Measurements from ENCODE around the gene STOM.
"Not testable (repeated sequence)": the region's sequence is repeated elsewhere in the genome, so short reads cannot be mapped to it uniquely, and the experiment has no call there.

The STOM gene

DNA sequence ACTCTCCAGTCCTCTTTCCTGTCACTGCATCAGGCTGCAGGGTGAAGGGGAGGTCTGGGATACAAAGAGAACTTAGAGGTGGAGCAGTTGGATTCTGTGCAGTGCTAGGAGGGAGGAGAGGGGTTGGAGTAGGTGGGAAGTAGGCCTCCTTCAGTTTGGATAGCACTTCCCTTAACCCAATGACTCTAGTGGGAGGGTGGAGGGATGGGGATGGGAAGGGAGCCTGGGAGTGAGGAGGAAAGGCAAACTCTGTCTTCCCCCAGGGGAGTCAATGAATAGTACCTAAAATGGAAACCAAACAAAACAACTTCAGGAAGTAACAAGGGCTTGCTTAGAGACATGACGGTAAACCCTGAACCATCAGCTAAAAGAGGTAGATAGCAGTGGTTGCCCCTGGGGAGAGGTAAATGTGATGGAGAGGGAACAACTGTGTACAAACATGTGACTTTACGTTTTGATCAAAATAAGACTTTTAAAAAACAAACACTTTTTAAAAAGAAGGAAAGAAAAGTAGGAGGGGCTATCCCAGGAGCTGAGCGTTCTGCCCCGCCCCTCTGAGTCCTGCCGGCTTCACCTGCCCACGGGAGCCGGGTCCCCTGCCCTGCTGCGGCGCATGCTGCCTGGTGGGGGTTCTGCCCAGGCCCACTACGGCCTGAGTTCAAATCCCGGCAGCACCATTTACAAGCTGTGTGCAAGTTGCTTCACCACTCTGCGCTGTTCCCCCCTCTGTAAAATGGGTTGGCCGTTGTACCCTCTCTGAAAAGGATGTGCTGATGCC, 71.2 kb downstream of the STOM start:
- DNase-seq: no peak

DNA sequence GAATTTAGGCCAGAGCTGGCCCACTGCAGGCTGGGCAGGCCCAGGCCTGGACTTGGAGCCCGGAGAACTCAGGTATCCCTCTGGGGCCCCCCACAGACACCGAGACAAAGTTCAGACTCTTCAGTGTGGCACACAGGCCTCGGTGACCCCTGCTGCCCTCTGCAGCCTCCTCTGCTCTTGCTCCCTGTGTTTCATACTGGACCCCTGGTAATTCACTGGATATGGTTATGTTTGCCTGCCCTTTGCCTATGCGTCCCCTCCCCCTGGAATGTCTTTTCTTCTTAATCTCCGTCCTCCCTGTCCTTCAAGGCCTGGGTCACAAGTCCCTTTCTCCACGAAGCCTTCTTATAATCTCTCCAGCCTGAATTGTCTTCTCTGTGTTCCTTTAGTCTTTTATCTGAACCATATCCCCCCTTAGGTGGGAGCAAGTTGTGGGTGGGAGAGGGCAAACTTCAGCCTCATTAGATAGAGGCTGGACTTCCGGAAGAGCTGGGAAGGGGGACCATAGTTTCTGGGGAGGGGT, 72.0 kb downstream of the STOM start:
- no peak for DNase-seq

DNA sequence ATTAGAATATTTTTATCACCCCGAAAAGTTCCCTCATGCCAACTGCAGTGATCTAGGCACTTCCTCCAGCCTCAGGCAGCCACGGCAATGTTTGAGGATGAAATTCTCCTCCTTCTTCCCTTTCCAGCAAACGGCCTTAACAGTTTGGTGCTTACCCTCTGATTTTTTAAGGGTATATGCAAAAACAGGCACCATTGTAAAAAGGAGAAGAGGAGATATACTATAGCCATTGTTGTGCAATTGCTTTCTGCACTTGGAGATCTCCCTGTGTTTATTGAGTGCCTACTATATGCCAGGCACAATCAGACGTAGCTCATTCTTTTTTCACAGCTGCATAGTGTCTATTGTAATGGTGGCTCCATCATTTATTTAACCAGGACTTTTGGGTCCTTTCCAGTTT, 72.7 kb downstream of the STOM start:
- no peak for DNase-seq

DNA sequence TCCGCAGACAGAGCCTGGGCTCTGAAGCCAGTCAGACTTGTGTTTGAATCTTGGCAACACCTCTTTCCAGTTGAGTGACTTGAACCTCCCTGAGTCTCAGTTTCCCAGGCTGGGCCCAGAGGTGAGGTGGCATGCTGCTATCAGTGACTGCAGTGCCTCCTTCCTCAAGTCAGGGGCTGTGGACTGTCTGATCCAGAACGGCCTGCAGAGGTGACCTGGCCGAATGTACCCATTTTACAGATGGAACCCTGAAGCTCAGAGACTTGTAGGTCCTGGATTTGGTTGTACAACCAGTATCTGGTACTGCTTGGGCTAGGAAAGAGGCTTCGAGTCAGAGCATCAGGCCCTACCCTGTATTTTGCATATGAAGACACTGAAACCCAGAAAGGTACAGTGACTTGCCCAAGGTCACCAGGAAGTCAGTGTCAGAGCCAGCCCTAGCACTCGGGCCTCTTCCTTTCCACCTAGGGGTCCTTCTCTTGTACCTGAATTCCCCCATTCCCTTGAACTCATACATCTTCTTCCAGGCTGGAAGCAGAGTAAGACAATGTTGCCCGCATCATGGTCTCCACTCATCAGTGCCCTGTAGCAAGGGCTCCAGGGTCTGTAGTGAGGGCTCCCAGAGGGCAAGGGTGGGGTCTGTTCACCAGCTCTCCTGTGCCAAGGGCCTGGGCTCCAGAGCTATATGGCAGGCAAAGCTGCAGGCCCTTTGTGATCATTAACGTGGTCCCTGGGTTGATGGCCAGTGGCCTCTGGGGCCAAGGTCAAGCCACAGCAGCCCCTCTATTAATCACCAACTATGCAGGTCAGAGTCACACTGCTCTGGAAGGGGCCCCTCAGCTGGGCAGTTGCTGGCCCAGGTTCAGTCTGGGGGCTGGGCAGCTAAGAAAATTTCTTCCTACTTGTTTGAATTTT, 73.6 kb downstream of the STOM start:
- no peak for DNase-seq

GRCh38 chr9:121295662-121296191, 74.3 kb downstream of the STOM start:
- DNase-seq: no peak

DNA sequence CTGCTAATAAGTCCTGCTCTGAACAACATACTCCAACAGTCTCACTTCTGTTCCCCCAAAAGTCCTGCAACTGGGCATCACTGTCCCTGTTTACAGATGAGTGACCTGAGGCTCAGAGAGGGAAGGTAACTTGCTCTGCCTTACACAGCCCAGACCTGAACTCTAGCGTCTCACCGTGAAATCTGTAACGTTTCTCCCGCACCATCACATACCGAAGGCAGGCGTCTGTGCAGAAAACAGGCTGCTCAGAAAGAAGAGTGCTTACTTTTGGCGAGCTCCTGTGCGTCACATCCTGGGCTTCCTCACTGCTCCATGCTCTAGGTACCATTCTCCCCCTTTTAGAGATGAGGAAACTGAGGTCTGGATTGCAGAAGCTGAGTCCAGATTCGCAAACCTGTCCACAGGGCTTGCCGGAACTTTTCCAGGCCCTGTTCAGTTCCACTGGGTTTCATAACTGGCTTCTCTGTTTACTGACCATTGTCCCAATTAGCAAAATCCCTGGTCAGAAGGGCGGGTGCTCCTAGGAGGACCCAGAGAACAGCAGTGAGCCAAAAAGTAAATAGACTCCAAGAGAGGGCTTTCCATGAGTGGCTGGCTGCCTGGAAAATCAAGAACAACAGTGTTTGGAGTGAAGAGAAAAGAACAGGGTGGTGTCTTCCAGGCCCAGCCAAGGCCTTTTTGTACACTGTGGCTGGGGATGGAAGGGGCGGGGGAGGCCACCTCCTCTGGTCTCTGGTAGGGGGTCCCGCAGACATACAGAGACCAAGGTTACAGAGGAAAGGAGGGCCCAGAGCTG, 75.0 kb downstream of the STOM start:
- no peak for DNase-seq

- no peak for DNase-seq
Measured at GRCh38 chr9:121294151-121294743, 75.8 kb downstream of the STOM start.

DNA sequence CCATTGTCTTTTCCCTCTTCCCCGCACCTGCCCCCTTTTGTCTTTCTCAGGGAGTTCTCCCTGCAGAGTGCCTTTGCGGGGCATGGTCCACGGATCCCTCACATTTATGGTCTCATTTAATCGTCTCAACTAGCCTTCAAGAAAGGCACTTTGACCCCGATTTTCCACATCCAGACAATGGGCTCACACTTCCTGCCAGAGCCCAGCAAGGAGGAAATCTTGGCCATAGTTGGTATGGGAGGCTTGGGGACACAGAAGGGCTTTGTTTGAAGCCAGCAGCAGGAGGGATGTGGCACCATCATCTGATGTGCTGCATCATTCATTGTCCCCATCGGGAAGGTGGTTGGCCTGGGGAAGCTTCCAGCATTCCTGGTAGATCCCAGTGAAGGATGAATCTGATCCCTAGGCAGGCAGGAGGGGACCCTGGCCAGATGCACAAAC, 77.2 kb downstream of the STOM start:
- no peak for DNase-seq

GRCh38 chr9:121292051-121292450, 78.0 kb downstream of the STOM start:
- DNase-seq: no peak

DNA sequence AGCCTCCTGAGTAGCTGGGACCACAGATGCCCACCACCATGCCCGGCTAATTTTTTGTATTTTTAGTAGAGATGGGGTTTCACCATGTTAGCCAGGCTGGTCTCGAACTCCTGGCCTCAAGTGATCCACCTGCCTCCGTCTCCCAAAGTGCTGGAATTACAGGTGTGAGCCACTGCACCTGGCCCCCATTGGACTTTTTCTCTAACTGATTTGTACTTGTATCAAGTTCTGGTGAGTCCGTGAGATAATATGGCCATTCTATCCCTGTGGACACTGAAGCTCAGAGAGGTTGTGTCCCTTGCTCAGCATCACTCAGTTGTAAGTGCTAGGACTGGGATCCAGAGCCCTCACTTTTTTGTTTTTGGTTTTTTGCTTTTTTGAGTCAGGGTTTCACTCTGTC, 78.5 kb downstream of the STOM start:
- DNase-seq: not testable (repeated sequence)

GRCh38 chr9:121289772-121290370, 80.2 kb downstream of the STOM start:
- no peak for DNase-seq

- no peak for DNase-seq
Measured at GRCh38 chr9:121289026-121289771, 80.9 kb downstream of the STOM start.
